HG03439 (cell line): ENCODE results near the gene CLIP3.
"Not testable (repeated sequence)": the region's sequence is repeated elsewhere in the genome, so short reads cannot be mapped to it uniquely, and the experiment has no call there.

Source experiments
- ATAC-seq: cut with Tn5 transposase; IDR thresholded peaks from one replicate; pipeline ENCODE4 v1.9.1; 2021; ENCODE audit warnings: mild to moderate bottlenecking, moderate library complexity; ENCODE audit not compliant: unreplicated experiment

CLIP3 gene

GRCh38 chr19:36049080-36049698 is 16.5 kb upstream of the CLIP3 start:
- no peak for ATAC-seq

DNA sequence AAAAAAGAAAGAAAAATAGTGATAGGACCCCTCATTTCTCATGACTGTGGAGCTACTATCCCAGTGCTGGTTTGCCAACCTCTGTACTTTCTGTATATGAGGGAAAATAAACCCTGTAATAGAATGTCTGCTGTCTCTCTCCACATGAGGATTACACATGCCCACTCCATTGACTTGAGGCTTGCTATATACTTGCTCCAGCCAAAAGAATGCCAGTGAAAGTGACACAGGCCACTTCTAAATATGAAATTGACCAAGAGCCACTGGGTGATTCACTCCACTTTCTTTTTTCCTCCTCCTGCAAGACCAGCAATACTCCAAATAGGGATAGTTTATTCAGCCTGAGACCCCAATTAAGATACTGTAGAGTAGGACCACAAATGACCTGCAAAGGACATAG is 15.2 kb upstream of the CLIP3 start:
- no peak for ATAC-seq

DNA sequence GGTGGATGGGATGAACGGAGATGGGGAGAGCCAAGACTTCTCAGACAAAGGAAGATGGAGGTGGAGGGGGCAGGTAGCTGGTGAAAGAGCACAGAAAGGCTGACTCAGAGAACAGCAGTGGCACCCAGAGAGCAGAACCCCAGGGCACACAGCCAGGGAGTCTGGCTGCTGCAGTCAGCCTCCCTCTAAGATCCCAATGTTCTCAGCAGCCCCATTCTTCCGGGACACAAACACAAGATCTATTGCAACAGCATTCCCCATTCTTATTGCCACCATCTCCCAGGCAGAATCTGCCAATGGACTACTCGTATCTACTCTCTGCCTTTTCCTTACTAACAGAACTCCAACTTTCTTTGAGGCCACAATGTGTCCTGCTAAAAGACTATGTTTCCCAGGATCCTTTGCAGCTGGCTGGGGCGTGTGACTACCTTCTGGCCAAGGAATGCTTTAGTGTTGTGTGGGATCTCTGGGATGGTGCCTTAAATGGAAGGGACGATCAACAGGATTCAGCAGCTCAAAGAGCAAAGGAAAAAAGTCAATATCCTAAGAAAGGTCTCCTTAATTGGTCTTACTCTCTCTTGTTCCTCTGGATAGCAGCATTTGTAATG is 13.9 kb upstream of the CLIP3 start:
- no peak for ATAC-seq

DNA sequence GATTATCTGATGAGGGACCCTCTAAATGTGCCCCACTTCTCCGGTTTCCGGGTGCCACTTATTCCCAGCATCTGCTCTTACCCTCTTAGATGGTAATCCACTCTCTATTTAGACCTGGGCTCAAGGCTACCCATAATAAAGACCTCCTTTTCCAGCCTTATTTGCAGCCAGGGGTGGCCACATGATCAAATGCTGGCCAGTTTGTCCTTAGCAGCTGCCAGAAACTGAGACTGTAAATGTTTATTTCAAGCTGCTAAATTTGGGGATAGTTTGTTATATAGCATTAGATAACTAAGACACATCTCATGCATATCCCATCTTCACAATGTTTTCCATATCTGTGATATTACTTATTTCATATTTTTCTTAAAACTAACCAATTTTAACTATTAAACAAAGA is 11.3 kb upstream of the CLIP3 start:
- no peak for ATAC-seq

- ATAC-seq, result no peak
These were observed 9.2 kb upstream of the CLIP3 start for GRCh38 chr19:36041831-36042230.

DNA sequence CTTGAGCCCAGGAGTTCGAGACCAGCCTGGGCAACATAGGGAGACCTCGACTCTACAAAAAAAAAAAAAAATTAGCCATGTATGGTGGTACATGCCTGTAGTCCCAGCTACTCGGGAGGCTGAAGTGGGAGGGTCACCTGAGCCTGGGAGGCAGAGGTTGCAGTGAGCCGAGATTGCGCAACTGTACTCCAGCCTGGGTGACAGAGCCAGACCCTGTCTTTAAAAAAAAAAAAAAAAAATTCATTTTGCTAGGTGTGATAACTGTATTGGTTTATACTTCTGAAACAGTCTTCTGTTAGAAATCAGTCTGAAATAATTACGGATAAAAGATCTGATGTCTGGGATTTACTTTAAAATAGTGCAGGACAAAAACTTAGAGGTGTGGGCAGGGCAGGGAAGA is 8.4 kb upstream of the CLIP3 start:
- ATAC-seq, result not testable (repeated sequence)

DNA sequence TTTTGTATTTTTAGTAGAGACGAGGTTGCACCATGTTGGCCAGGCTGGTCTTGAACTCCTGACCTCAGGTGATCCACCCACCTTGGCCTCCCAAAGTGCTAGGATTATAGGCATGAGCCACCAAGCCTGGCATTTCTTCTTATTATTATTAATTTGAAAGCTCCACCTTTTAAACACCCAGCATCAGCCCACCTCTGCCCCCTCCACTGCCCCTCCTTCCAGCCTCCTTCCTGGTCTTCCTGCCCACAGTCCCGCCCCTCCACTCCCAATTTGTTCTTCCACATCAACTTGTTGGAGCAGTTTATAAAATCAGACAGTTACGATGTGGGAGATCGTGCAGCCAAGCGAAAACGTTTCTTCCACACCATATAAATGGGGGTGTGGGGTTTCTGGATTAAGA is 7.8 kb upstream of the CLIP3 start:
- no peak for ATAC-seq

DNA sequence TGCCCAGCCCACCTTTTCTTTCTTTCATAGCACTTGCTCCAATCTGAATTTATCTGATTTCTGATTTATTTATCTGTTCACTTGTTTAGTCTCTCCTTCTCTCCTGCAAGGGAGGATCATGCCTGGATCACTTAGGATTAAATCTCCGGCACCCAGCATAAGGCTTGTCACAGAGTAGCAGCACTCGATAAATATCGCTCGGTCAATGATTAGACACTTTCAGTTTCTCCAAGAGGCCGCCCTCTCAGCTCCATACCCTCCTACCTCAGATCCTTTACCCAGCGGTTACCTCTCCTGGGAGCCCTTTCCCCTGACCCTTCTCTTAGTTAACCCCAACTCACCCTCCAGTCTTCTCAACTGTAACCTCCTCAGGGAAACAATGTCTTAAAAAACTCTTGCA is 1.4 kb downstream of the CLIP3 start:
- ATAC-seq, result no peak

DNA sequence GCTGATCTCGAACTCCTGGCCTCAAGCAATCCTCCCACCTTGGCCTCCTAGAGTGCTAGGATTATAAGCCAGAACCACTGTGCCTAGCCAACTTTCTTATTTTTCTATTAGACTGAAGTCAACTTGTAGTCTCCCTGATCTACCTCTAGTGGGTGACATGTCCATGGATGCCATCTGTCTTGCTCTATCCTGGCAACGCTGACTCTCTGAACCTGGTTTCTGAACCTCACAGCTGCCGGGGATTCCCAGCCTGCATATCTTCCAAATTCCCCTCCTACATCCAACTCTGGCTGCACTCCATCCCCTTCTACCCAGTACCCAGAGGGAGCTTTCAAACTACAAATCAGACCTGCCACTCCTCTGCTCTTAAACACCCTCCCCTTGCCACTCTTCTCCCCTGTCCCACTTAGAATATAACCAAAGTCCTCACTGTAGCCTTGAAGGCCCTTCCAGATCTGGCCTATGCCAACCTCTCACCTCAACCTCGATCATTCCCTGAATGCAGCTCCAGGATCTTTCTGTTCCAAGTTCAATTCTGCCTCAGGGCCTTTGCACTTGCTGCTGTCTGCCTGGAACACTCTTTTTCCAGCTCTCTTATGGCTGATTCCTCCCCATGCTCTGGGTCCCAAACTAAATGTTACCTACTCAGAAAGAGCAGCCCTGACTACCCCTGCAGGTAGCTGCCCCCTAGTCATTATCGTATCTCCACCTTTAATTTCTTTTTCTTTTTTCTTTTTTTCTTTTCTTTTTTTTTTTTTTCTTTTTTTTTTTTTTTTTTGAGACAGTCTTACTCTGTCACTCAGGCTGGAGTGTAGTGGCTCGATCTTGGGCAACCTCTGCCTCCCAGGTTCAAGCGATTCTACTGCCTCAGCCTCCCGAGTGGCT is 2.2 kb downstream of the CLIP3 start:
- ATAC-seq, result no peak

- ATAC-seq, result no peak
These were observed 4.2 kb downstream of the CLIP3 start for GRCh38 chr19:36028313-36029041.

- no peak for ATAC-seq
These were observed 5.0 kb downstream of the CLIP3 start for GRCh38 chr19:36027696-36028095.

- ATAC-seq, result no peak
These were observed 6.4 kb downstream of the CLIP3 start for GRCh38 chr19:36026091-36026876.

DNA sequence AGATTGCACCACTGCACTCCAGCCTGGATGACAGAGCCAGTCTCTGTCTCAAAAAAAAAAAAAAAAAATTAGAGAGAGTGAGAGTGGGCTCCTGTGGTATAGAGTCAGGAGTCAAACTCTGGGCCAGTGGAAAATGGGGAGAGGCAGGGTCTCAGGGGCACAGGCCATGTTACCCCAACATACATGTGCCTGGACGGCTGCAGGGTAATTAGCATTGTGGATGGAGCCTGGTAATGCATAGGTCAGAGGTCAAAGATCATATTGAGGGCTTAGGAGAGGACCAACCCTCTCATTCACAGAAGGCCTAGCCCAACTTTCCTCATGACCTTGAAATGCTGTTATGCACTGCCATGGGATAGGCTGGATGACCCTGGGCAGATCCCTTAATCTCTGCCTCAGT is 7.1 kb downstream of the CLIP3 start:
- no peak for ATAC-seq

GRCh38 chr19:36023432-36023831 is 9.2 kb downstream of the CLIP3 start:
- no peak for ATAC-seq

DNA sequence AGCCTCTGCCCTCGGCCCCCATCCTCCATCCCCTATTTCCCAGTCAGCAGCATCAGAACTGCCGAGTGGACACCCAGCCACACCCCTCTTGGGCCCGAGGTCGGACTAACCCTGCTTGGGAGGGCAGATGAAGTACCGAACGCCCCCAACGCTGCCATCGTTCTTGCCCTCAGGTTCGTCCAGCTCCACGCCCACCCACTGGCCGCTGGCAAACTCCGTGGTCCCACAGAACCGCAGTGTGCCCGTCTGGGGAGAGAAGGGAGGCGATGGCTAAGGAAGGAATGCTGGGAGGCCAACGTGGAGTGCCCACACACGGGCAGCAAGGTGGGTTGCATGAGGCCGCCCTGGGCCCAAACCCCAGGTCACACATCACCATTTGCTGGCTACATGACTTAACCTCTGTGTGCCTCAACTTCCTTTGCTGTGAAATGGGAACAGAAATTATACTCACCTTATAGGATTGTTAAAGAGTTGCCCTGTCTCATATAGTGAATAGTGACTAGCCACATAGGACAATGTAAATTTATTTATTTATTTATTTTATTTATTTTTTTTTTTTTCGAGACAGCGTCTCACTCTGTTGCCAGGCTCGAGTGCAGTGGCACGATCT is 13.5 kb downstream of the CLIP3 start:
- ATAC-seq, result no peak

DNA sequence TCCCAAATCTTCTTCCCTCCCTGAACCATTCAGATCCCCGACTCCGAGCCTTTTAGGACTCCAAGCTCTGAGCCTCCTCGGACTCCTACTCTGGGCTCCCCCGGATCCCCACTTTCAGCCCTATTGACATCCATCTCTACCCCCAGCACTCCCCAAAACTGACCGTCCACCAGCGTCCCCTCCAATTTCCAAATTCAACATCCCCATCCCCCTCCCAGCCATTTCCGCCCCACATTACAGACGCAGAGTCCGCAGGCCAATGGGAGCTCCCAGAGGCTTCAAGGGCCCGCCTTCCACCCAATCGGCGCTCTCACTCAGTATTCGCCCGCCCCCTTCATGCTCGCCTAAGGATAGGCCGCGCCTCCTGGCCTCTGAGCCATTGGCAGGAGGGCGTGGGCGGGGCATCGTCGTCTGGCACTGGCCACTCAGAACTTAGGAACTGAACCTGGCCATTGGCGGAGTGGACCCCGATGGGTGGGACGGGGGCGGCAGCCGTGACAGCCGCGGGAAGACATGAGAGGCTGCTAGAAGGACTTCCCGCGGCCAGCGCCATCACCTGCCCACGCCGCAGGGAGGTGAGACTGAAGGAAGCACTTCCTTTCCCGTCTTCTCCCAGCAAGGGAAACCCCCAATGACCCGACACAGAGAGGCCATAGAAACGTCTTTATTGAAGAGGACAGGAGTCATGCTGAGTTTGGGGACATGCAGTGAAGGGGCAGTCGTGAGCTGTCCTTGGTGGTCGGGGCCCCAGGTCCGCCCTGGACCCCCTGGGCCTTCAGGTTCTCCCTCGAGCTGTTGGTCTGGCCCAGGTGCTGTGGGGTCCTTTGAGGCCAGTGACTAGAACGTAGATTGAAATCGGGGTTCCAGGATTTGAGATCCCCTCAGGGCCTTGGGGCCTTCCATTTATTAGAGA is 18.4 kb downstream of the CLIP3 start, which contains the start of gene ALKBH6:
Gene ALKBH6, minus strand, starts transcription at position 202 of the 913 bp plus-strand sequence. CDS start 816 bp downstream, outside the sequence.
- ATAC-seq, result peak; percentile 96

DNA sequence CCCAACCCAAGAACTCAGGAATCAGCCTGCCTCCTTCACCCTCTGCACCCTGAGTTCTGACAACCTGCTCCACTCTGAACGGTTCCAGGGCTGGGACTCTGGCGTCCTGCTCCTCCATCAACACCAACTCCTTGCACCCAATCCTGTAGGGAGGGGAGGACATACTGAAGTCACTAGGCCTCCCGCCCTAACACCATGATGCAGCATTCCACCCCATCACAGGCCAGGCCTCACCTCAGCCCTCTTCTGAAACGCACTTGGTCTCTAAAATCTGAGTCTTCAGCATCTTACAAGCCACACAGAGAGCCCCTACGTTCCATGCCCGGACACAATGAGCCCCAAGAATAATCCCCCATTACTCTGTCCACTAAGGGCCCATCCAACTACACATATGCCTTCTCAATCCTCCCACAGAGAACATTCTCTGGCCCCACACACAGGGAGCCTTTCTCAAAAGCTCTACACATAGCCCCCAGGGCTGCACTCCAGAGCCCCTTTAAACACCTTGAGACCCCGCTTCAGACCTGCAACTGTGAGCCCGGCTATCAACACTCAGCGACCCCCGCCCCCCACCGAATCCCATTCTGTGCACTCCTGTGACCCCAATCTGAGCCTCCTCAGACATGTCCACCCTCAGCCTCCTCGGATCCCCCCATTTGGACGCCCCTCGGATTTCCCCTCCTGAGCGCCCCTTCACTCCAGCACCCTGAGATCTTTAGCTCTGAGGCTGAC is 19.2 kb downstream of the CLIP3 start:
- ATAC-seq, result no peak

- no peak for ATAC-seq
These were observed 22.3 kb downstream of the CLIP3 start for GRCh38 chr19:36010402-36010801.
